Ovary (tissue), 3 donors: ENCODE measurements around the gene P3H2.

Source experiments
- CTCF ChIP-seq, 3 donors: fragments of 450-650 bp in 2 of 3; fragments of 200-600 bp in 1 of 3; IDR thresholded peaks; one replicate each; pipeline versions ENCODE4 v1.5.1 to v1.8.0; 2016 to 2022; ENCODE audit warnings: antibody characterized with exemption in 3 of 3, mild to moderate bottlenecking in 1 of 3
- EP300 ChIP-seq: sonication (generic); formaldehyde crosslinking; IDR thresholded peaks from one replicate; pipeline ENCODE4 v1.6.1; 2017; ENCODE audit warnings: antibody characterized with exemption
- POLR2A ChIP-seq: fragments of 450-650 bp; IDR thresholded peaks from one replicate; pipeline ENCODE4 v1.6.1; 2017; ENCODE audit warnings: antibody characterized with exemption, mild to moderate bottlenecking, moderate library complexity
- donor health status: DM: no; HTN: no; CAD: no.

- TF ChIP-seq CTCF (IDR thresholded peaks at IDR 0.05) (no peak), POLR2A (no peak), EP300 (no peak)
Measured at GRCh38 chr3:190108804-190109203, 11.9 kb downstream of the P3H2 start.
